G401 (cell line): Measurements from ENCODE around the gene PREP. TPM values are rescaled to one million over a fixed set of nuclear protein-coding genes. Genes with fewer than 3 reads are reported as not detected.
"Not testable (repeated sequence)": the region's sequence is repeated elsewhere in the genome, so short reads cannot be mapped to it uniquely, and the experiment has no call there.

Experiments used
- DNase-seq: peaks from one replicate; pipeline ENCODE4 v3.0.0-alpha.2; 2015; ENCODE audit warnings: low spot score
- in situ Hi-C: cut with HindIII; loops from 2 replicates; pipeline ENCODE4 v1.10.0; 2016; ENCODE audit warnings: low sequenced_read_pairs, mixed read lengths
- total RNA-seq: library from RNA; depleted of rRNA; stranded (reverse); fragments of >200 nt; shearing (Covaris generic); gene quantifications from 2 replicates; pipeline ENCODE4 v1.2.3, GENCODE V29; 2014; rRNA removed

The PREP gene
- total RNA-seq, 1 experiment from 2014 or later, result 91.5 TPM

GRCh38 chr6:105250533-105250932 lies 152.3 kb downstream of the PREP start:
- in situ Hi-C loops, result no loop called here
- no peak for DNase-seq

GRCh38 chr6:105243487-105243886 lies 159.4 kb downstream of the PREP start:
- in situ Hi-C loops, result no loop called here

DNA sequence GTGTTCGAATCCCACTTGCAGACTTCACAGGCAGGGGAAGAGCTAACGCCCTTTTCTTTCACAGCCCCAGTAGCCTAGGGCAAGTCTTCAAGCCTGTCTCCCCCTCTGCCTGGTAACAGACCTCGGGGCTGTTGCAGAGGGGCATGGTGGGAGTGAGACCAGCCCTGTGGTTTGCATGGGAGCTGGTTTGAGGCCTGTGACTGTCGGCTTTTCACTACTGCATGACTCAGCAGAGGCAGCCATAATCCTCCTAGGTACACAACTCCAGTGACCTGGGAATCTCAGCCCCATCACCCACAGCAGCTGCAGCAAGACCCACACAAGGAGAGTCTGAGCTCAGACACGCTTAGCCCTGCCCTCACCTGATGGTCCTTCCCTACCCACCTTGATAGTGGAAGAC lies 167.7 kb downstream of the PREP start:
- in situ Hi-C loops, result no loop called here
- no peak for DNase-seq

More at GRCh38 chr6:105243487-105243886, 159.4 kb downstream of the PREP start:
- DNase-seq, result no peak

DNA sequence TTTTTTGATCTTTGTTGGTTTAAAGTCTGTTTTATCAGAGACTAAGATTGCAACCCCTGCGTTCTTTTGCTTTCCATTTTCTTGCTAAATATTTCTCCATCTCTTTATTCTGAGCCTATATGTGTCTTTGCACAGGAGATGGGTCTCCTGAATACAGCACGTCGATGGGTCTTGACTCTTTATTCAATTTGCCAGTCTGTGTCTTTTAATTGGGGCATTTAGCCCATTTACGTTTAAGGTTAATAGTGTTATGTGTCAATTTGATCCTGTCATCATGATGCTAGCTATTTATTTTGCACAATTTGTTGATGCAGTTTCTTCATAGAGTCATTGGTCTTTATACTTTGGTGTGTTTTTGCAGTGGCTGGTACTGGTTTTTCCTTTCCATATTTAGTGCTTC lies 171.1 kb downstream of the PREP start:
- DNase-seq, in situ Hi-C loops: not testable (repeated sequence)

Other genes with a start within 250 kb of the PREP start
- gene POPDC3, start 223.1 kb downstream of the PREP start, total RNA-seq, result 36.4 and 37.8 TPM in 2 replicates